KG1 (cell line): ENCODE data around the gene ALX4.

Source experiments
- DNase-seq: peaks from one replicate; lab custom pipeline; 2025; lab: John Stamatoyannopoulos, UW

ALX4 gene

GRCh38 chr11:44309478-44310205 lies at the start of gene ALX4:
TSS of gene ALX4 (minus strand) at chr11:44310139. CDS start at chr11:44310062, 77 bp downstream.
- DNase-seq = no peak

- no peak for DNase-seq
Measured at GRCh38 chr11:44359162-44359561, 49.2 kb upstream of the ALX4 start.

DNA sequence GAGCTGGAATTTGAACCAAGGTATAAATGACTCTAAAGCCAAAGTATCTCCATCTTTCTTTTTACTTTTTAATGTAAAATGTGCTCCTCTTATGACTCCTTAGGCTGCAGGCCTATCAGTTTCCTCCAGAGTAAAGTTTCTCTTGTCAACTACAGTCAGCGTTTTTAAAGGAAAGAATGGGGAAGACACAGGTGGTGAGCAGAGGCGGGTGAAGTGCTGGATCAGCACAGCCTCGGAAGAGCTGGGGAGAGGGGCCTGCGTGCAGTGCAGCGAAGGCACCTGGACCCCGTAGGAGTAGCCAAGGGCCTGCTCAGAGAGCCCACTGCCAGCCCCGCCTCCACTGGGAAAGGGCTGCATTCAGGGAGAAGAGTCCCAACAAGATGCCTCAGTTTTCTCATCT lies 48.8 kb upstream of the ALX4 start:
- DNase-seq = no peak

GRCh38 chr11:44357711-44358110 lies 47.8 kb upstream of the ALX4 start:
- no peak for DNase-seq

GRCh38 chr11:44356351-44356750 lies 46.4 kb upstream of the ALX4 start:
- DNase-seq = no peak

DNA sequence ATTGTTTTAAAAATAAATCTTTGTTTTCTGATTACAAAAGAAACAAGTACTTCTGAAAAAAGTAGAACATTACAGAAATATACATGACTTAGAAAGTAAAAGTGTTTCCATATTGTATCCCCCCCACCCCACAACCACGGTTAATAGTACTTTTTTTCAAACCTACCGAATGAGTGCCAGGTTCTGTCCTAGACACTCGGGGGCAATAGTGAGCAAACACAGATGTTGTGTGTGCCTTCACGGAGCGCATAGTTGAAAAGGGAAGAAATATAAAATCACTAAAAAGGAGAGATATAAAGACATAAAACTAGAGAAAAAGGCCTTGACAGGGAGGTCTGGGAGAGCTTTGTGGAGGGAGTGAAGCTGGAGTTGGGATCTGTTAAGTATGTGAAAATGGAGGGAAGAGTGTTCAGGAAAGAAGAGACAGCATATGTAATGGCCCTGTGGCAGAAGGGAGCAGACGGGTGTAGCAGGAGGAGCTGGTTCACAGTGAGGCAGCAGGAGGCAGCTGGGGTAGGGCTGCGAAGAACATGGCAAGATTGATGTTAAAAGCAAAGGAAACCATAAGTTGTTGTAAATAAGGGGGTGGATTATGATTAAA lies 42.1 kb upstream of the ALX4 start:
- no peak for DNase-seq

- DNase-seq = no peak
Measured at GRCh38 chr11:44351006-44351660, 41.2 kb upstream of the ALX4 start.

DNA sequence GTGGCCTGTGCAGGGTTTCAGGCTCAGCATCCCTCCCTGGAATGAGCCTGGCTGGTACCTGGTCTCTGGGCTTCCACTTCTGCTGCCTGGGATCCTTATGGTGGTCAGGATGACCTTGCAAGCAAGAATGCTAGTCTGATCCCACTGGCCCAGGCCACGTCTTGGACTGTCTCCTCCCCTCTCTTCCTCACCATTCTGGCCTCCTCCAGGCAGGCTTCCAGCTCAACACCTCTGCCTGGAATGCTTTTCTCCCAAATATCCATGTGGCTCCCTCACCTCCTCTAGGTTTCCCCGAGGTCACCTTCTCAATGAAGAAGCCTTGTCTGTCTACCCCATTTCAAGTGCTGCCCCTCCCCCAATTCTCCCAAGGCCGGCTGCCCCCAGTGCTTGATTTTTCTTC lies 39.4 kb upstream of the ALX4 start:
- no peak for DNase-seq

DNA sequence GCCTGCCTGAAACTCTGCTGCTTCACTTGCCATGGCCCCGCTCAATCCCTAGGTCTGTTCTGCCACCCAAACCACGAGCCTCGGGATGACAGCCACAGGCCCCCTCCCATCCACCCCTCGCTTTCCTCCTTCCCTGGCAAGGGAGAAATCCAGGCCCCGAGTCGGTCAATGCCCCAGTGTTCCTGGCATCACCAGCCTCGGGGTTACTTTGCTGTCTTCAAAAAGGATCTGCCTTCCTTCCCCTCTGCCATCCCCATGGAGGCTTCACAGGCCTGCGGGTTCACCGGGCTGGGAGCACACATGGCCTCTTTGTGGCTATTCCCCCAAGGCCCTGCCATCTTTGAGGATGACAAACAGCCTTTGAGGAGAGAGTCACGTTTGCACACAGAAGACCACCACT lies 38.8 kb upstream of the ALX4 start:
- no peak for DNase-seq

DNA sequence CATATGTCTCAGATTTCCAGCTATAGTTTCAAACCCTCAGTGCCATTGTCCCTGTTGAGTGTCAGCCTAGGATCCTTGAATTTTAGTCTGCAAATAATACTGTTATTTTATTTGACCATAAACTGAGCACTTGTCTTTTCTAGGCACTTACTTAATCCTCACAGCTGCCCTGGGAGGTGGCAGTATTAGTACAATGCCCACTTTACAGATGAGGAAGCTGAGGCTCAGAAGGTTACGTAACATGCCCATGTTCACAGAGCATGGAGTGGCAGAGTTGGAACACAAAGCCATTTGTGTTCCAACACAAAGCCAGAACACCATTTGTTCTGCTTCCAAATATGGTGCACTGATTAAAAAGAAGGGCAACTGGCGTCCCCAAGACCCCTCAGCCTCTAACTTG lies 38.2 kb upstream of the ALX4 start:
- DNase-seq = no peak

DNA sequence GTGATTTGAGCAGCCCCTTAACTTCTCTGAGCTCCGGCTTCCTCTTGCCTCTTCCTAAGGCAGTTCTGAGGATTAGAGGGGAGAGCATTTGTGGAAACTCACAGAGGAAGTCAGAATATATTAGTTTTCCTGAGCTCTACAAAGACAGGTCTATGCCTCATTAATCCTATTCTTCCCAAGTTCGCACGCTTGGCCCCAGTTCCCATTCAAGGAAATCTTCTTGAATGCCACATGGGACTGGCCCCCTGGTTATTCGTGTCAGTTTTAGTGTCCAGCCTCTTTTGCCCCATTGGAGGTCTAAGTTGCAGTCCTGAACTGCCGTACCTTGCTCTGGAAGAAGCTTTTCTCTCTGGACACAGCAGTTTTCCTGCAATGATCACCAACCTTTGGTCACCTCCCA lies 37.6 kb upstream of the ALX4 start:
- no peak for DNase-seq

GRCh38 chr11:44346983-44347382 lies 37.0 kb upstream of the ALX4 start:
- DNase-seq = no peak

DNA sequence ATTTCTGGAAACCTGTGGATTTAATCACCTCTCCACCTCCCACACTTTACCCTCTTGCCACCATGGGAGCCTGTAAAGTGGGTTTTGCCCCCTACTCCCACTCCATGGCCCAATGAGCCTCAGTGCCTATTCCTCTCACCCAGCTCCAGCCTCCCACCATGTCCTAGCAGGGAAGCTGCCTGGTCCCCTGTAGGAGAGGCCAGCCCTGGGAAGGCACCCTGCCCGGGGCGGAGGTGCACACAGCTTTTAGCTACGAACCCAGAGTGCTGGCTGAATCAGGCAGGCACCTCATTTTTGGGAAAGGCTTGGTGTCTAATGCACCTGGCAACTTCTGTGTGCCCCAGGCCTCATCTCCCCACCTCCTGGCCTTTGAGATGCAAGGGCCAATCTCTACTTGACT lies 35.8 kb upstream of the ALX4 start:
- no peak for DNase-seq

DNA sequence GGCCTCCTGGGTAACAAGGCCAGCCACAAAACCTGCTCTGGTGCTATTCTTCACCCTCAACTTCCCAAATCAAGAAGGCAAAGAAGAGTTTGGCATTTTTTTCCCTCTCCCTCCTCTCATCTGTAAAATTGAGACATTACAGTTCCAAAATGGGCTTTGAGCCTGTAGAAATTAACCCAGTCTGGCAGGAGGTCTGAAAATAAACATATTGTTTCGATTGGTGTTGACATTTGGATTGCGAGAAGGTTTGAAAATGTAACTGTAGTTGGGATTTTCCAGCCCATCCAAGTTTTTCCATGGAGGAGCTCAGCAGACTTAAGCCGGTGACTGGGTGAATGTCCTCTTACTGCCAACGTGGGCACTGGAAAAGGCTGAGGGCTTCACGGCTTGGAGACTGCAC lies 35.0 kb upstream of the ALX4 start:
- DNase-seq = no peak

DNA sequence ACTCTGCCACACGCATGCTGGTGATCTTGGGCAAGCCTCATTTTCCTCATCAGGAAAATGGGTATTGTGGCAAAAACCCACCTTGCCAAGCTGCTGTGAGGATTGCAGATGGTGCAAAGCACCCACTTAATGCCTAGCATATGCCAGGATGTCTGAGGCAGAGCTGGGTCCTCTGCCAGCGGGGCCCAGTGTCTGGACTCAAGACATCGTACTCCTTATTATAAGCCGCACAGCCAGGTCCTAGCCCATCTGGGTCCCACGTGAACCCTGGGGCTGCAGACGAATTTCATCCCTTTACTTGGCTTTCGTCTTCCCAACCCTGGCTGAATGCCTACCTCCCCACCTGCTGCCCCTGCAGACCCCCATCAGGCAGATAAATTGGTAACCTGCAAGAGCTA lies 34.5 kb upstream of the ALX4 start:
- DNase-seq = no peak

DNA sequence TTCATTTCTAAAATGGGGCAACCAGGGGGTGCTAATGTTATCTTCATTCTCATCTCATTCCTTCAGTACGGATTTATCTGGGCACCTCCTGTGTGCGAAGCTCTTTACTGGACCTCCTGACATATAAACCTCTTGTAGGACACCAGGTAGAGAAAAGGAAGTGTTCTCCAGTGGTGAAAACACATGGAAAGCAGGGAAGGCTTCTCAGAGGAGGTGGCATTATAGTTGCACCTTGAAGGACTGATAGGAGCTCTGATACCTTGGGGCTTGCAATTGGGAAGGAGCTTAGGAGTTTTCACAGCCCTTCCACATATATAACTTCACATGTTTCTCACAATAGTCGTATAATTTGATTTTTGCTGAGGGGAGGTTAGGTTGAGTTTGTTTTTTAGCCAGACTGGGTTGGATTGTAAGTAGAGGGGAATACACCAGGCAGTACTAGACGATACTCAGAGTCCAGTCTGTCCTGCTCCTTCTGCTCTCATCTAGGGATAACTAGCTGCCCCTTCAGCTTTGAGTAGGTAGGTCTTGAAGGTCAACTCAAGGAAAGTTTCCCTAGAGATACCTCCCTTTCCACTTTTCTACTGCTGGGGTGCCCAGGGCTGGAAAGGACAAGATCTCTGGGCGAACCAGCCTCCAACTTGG lies 34.0 kb upstream of the ALX4 start:
- no peak for DNase-seq

GRCh38 chr11:44342616-44343015 lies 32.7 kb upstream of the ALX4 start:
- DNase-seq = no peak

- no peak for DNase-seq
Measured at GRCh38 chr11:44340656-44341055, 30.7 kb upstream of the ALX4 start.

DNA sequence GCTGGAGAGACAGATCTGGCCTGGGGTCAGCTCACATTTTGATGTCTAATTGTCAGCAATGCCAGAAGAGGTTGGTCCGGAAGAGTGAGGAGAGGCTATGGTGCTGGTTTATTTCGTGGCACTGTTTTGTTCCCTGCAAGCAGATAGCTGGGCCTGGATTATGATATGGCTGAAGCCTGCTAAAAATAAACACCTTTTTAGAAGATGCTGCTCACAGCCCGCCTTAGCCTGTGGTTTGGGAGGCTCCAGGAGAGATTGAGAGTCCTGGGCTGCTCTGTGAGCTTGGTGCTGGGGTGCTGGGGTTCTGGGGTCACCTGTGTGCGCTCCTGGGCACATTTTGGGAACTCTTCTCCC lies 29.6 kb upstream of the ALX4 start:
- DNase-seq = no peak

DNA sequence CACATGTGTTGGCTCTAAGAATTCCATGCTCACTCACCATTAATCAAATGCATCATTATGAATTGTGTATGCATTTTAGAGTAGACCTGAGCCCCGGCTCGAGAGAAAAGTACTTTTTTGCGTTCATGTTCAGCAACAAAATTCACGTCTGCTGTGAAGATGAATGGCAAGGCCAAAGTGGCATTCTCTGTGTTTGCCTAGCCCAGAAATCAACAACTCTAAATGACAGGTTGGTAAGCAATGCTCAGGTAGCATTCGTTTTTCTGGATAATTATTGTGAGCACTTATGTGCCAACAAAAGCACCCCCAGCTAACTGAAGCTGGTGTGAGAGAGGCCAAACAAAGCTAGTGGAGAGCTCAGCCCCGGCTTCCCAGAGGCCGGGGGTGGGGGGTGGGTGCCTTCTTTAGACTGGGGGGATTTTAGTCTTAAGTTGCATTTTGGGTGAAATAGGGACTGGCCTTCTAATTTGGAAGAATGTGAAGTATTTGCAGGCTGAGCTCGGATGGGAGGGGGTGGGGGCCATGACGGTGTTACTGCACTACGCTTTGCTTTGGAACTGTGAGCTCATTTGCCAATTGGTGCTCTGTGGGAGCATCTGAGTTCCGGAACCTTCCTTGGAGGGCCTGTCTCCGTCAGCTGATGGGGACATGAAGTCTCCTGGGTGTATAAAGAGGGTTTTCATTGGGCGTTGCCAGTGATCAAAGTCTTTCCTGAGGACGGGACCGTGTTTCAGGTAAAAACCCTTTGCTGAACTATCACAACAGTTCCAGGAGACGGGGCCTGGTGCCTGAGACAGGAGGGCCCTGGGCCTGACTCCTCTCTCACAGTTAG lies 29.0 kb upstream of the ALX4 start:
- no peak for DNase-seq

DNA sequence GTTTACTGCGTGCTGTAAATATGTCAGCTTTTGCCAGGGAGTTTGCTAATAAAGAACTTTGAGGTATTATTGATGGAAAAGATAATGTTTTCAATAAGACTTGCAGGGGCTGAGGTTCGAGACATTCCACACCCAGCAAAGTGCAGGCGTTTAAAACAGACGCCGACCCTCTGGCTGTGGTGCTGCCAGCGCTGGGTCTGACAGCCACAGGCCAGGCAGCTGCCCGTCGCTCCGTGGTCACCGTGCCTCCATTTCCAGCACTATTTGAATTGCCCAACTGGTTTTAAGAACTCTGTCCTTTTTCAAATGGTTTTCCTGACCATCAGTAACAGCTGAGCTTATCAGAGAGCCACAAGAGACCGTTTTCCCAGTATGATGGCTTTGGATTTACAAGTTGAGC lies 28.1 kb upstream of the ALX4 start:
- no peak for DNase-seq

GRCh38 chr11:44335919-44336318 lies 26.0 kb upstream of the ALX4 start:
- no peak for DNase-seq
